A549 treated with GW870086 at 1 μM for 4 hours (cell line): ENCODE results near the gene RDH11. TPM values are rescaled to one million over a fixed set of nuclear protein-coding genes. Genes with fewer than 3 reads are reported as not detected.

ENCODE experiments used
- total RNA-seq: library from RNA; stranded (reverse); fragments of 200-300 nt; extraction: Qiagen RNA extraction; gene quantifications from 5 replicates; pipeline ENCODE4 v1.2.3, GENCODE V29; 2022; ENCODE audit warnings: low read depth

Gene RDH11, protein sequence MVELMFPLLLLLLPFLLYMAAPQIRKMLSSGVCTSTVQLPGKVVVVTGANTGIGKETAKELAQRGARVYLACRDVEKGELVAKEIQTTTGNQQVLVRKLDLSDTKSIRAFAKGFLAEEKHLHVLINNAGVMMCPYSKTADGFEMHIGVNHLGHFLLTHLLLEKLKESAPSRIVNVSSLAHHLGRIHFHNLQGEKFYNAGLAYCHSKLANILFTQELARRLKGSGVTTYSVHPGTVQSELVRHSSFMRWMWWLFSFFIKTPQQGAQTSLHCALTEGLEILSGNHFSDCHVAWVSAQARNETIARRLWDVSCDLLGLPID
- 55.6 to 63.7 TPM (median 61.9 TPM) in 5 replicates for total RNA-seq

DNA sequence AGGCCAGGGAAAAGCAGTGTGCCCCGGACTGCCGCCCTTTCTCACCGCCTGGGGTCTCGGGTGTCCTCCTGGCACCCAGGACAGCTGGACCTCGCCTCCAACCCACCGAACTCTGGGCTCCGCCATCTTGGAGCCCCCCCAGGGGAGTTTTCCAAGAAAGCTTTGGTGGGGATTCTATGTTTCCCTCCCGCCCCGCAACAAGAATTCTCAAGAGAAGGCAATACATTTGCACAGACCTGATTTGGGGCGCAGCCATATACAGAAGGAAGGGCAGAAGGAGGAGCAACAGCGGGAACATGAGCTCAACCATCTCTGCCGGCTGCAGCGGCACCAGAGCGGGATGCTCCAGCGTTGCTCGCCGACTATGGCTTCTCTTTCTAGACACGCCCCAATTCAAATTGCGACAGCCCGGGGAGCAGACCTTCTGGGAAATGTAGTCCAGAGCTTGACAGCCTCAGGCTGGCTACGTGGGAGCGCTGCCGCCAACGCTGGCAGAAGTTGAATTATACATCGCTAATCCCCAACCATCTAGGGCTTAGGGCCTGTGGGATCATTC is at the start of gene RDH11:
RDH11 (minus strand) TSS at position 371 of the 556 bp plus-strand sequence; CDS start at position 310, 61 bp downstream.

DNA sequence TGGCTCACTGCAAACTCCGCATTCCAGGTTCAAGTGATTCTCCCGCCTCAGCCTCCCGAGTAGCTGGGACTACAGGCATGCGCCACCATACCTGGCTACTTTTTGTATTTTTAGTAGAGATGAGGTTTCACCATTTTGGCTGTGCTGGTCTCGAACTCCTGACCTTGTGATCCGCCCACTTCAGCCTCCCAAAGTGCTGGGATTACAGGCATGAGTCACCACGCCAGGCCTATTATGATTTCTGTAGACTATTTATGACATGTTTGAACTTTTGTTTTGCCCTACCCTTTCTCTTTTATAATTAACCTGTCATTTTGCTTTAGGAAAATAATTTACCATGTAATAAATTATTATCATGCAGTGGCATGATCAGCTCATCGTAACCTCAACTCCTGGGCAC is 5.9 kb upstream of the RDH11 start, which contains the start of gene RDH12:
RDH12 (plus strand) TSS at position 395 of the 400 bp plus-strand sequence. CDS start 20,757 bp downstream, outside the sequence.

DNA sequence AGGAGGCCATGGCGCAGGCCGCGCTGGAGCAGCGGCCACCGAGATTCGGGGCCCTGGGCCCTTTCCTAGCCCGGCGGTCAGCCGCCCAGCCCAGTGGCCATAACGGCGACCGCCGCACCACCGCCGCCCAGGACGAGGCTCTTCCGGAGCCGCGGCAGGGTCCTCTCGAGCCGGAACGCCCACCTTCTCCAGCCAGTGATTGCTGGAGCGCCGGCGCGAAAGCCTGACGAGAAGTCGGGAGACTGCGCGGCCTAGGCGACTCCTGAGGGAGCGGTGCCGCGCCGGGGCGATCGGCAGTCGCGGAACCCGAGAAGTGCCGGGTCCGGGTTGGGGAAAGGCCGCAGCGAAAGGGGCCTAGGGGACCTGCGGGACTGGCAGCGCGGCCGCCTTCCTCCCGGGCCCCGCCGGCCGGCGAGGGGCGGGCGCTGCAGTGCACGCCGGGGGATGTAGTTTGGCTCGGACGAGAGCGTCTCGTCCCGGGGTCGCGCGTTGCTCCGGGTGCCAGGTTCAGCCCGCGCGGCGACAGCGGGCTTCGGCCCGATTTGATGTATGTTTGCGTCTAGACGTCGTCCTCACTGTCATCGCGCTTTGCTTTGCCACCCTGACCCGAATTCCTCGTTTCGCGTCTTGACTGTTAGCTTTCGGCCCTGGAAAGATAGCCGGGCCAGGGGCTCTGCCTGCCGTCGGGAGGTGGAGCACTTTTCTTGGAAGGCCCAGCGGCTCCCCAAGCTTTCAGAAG is 20.9 kb downstream of the RDH11 start, which contains the start of gene VTI1B:
VTI1B (minus strand) TSS at position 153 of the 739 bp plus-strand sequence; CDS start at position 10, 143 bp downstream.

Other genes starting within 250 kb of the RDH11 start
- gene TMEM229B, start 207.0 kb downstream of the RDH11 start, total RNA-seq = 0.09 to 0.50 TPM (median 0.21 TPM) in 5 replicates
- 2.5 to 4.1 TPM (median 3.0 TPM) in 5 replicates for gene PLEKHH1, start 162.5 kb downstream of the RDH11 start, total RNA-seq
- 16.2 to 22.9 TPM (median 20.3 TPM) in 5 replicates for gene PIGH, start 95.5 kb downstream of the RDH11 start, total RNA-seq
- gene ARG2, start 75.8 kb downstream of the RDH11 start, total RNA-seq = 1.6 to 2.2 TPM (median 2.1 TPM) in 5 replicates
- 78.7 to 100 TPM (median 88.9 TPM) in 5 replicates for gene VTI1B, start 21.1 kb downstream of the RDH11 start, total RNA-seq
- gene RDH12, start 6.1 kb upstream of the RDH11 start, total RNA-seq = not detected in 5 replicates
- 4.4 to 6.4 TPM (median 5.5 TPM) in 5 replicates for gene ZFYVE26, start 120.8 kb upstream of the RDH11 start, total RNA-seq
- 3.5 to 5.4 TPM (median 4.3 TPM) in 5 replicates for gene RAD51B, start 124.0 kb upstream of the RDH11 start, total RNA-seq